WTC11 (cell line): ENCODE measurements around the gene CTDNEP1.

Experiments used
- CREB1 ChIP-seq: sonication (generic); formaldehyde crosslinking; IDR thresholded peaks from 2 replicates; pipeline ENCODE4 v1.8.0; 2023; ENCODE audit warnings: mild to moderate bottlenecking, missing genetic modification reagents
- NFYB ChIP-seq: sonication (generic); formaldehyde crosslinking; conservative IDR thresholded peaks from 2 replicates; pipeline ENCODE4 v1.8.0; 2022; ENCODE audit warnings: low read depth, missing genetic modification reagents
- TEAD4 ChIP-seq: sonication (generic); formaldehyde crosslinking; IDR thresholded peaks from 2 replicates; pipeline ENCODE4 v1.8.0; 2022; ENCODE audit warnings: mild to moderate bottlenecking, missing genetic modification reagents
- ZBTB21 ChIP-seq: sonication (generic); formaldehyde crosslinking; IDR thresholded peaks from 2 replicates; pipeline ENCODE4 v1.8.1; 2023; ENCODE audit warnings: mild to moderate bottlenecking, missing genetic modification reagents, borderline replicate concordance
- TF ChIP-seq, protein P1 (sequence below): fragments of 200-600 bp; IDR thresholded peaks from 2 replicates; pipeline ENCODE4 v1.8.0; 2022; ENCODE audit warnings: antibody characterized with exemption
- TF ChIP-seq, protein P2 (sequence below): sonication (generic); formaldehyde crosslinking; conservative IDR thresholded peaks from 2 replicates; pipeline ENCODE4 v1.8.1; 2022; ENCODE audit warnings: mild to moderate bottlenecking, missing genetic modification reagents

DNA sequence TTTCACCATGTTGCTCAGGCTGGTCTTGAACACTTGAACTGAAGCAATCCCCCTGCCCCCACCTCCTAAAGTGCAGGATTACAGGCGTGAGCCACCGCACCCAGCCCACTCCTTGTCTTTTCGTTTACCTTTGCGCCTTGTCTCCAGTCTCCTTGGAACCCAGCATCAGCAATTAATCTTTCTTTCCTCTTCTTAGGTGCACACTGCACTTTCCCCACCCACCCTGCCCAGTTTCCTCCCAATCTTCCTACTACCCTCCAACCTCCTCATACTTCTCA, 12.2 kb upstream of the CTDNEP1 start:
- TF ChIP-seq, protein P1, sequence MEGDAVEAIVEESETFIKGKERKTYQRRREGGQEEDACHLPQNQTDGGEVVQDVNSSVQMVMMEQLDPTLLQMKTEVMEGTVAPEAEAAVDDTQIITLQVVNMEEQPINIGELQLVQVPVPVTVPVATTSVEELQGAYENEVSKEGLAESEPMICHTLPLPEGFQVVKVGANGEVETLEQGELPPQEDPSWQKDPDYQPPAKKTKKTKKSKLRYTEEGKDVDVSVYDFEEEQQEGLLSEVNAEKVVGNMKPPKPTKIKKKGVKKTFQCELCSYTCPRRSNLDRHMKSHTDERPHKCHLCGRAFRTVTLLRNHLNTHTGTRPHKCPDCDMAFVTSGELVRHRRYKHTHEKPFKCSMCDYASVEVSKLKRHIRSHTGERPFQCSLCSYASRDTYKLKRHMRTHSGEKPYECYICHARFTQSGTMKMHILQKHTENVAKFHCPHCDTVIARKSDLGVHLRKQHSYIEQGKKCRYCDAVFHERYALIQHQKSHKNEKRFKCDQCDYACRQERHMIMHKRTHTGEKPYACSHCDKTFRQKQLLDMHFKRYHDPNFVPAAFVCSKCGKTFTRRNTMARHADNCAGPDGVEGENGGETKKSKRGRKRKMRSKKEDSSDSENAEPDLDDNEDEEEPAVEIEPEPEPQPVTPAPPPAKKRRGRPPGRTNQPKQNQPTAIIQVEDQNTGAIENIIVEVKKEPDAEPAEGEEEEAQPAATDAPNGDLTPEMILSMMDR: no peak
- no peak for TF ChIP-seq CREB1
- no peak for TF ChIP-seq TEAD4
- TF ChIP-seq NFYB: no peak
- TF ChIP-seq, protein P2, sequence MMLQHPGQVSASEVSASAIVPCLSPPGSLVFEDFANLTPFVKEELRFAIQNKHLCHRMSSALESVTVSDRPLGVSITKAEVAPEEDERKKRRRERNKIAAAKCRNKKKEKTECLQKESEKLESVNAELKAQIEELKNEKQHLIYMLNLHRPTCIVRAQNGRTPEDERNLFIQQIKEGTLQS (CRISPR knock-in tag): no peak
- no peak for TF ChIP-seq ZBTB21 (CRISPR knock-in tag)
